Measurements from ENCODE around the gene GJB4.

GJB4 gene

DNA sequence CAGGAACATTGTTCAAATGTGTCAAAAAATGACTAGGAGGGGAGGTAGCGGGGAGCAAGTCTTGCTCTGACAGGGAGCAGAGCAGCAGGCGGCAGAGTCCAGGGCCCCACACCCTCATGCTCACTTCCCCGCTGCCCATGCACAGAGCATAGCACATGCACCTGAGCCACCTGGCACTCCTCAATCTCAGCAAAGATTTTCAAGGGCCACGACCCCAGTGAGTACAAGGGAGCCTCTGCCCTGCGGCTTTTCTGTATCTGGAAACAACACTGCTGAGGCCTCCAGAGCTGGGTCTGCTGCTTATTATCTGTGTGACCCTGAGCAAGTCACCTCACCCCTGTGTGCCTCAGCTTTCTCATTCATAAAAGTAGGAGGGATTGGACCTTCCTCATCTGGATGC, 20.4 kb downstream of the GJB4 start:
- DNase-seq: no peak

DNA sequence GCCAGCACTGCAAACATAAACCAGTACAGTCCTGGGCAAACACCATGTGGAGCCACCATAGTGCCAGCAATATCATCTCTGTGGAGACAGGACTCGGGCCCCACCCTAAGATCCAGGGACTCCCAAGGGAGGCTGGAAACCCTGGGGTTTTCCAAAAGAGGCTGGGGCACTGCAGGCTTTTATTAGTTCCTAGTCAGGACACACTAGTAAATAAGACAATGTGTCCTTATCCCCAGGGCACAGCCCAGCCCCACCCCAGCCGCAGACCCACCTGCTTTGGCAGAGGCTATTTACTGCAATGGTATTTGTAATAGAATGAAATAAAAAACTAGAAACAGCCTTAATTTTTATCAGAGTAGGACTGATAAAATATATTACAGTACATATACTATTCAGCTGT, 21.0 kb downstream of the GJB4 start:
- no peak for DNase-seq

GRCh38 chr1:34781071-34781843, 21.7 kb downstream of the GJB4 start, which contains the start of gene GJB3:
TSS of gene GJB3 (plus strand) at chr1:34781214. CDS start at chr1:34784763, 3,549 bp downstream.
- DNase-seq: no peak

- no peak for DNase-seq
Measured at GRCh38 chr1:34781844-34782391, 22.4 kb downstream of the GJB4 start.

DNA sequence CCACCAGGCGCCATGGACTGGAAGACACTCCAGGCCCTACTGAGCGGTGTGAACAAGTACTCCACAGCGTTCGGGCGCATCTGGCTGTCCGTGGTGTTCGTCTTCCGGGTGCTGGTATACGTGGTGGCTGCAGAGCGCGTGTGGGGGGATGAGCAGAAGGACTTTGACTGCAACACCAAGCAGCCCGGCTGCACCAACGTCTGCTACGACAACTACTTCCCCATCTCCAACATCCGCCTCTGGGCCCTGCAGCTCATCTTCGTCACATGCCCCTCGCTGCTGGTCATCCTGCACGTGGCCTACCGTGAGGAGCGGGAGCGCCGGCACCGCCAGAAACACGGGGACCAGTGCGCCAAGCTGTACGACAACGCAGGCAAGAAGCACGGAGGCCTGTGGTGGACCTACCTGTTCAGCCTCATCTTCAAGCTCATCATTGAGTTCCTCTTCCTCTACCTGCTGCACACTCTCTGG, 25.2 kb downstream of the GJB4 start:
- no peak for DNase-seq

DNA sequence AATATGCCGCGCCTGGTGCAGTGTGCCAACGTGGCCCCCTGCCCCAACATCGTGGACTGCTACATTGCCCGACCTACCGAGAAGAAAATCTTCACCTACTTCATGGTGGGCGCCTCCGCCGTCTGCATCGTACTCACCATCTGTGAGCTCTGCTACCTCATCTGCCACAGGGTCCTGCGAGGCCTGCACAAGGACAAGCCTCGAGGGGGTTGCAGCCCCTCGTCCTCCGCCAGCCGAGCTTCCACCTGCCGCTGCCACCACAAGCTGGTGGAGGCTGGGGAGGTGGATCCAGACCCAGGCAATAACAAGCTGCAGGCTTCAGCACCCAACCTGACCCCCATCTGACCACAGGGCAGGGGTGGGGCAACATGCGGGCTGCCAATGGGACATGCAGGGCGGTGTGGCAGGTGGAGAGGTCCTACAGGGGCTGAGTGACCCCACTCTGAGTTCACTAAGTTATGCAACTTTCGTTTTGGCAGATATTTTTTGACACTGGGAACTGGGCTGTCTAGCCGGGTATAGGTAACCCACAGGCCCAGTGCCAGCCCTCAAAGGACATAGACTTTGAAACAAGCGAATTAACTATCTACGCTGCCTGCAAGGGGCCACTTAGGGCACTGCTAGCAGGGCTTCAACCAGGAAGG, 25.8 kb downstream of the GJB4 start:
- no peak for DNase-seq

- DNase-seq: no peak
Measured at GRCh38 chr1:34785875-34786470, 26.4 kb downstream of the GJB4 start.

DNA sequence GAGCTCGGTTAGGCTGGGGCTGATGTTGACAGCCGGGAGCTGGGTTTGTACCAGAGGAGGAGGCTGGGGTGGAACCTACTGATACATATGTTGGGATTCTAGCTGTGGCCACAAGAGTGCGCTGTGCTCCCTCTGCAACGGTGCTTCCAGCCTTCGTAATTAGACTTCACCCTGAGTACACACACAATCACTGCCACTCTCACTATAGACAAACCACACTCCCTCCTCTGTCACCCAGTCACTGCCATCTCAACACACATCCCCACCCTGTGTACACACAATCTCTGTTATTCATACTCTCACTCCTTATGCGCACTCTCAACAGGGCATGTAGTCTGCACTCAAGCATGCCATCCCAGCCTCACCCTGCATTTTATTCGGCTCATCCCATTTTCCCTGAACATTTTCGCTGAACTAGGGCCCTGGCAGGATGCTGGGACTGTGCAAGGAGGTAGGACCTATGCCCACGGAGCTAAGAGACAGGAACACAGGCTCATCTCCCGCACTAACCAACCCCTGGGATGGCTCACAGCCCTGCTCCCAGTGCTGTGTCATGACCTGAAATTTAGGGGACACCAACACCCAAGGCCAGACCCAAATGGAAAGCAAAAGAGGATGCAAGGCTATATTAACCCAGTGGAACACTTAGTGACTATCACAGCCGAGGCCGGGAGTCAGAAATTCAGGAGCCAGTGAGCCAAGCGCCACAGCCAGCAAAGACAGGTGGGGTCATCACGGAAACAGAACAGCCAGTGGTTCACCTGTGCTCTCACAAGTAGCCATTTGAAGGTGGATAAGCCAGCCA, 27.2 kb downstream of the GJB4 start:
- DNase-seq: peak; percentile 66

GRCh38 chr1:34787461-34788420, 28.2 kb downstream of the GJB4 start:
- no peak for DNase-seq

GRCh38 chr1:34790985-34791384, 31.4 kb downstream of the GJB4 start:
- no peak for DNase-seq

GRCh38 chr1:34792424-34792823, 32.9 kb downstream of the GJB4 start:
- DNase-seq: no peak

DNA sequence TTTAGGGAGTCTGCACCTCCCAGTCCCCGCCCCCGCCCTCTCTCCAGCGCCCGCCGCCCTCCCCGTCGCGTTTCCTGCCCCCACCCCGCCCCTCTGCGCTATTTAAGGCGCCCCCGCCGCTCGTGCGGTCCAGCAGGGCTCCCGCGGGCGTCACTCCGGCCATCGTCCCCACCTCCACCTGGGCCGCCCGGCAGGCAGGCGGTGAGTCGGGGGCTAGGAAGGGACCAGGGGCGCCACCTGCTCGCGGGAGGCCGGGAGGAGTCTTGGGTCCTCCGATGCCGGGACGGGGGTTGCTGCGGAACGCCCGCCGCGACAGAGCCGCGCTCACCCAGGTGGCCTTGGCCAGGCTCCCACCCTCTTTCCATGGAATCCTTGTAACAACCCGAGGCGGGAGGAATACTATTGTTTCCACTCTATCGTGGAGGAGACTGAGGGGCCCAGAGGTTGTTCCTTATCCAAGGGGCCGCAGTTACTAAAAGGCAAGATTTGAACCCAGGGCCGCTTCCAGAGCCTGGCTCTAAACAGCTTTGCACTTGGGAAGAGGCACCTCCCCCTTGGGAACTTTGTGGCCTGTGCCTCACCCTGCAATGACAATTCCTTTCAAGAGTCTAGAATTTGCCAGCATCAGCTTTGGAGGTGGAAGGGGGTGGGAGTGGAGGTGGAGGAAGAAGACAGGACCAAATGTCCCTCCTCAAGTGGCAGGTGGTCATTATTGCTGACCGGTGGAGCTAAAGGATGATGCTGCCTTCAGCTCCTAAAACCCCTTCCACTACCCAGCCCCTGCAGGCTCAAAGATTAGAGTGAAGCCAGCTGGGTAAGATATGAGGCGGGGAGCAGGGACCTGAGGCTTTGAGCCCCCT, 33.6 kb downstream of the GJB4 start, which contains the start of gene GJA4:
GJA4 (plus strand) TSS at position 132 of the 860 bp plus-strand sequence. CDS start 1,215 bp downstream, outside the sequence.
- no peak for DNase-seq

DNA sequence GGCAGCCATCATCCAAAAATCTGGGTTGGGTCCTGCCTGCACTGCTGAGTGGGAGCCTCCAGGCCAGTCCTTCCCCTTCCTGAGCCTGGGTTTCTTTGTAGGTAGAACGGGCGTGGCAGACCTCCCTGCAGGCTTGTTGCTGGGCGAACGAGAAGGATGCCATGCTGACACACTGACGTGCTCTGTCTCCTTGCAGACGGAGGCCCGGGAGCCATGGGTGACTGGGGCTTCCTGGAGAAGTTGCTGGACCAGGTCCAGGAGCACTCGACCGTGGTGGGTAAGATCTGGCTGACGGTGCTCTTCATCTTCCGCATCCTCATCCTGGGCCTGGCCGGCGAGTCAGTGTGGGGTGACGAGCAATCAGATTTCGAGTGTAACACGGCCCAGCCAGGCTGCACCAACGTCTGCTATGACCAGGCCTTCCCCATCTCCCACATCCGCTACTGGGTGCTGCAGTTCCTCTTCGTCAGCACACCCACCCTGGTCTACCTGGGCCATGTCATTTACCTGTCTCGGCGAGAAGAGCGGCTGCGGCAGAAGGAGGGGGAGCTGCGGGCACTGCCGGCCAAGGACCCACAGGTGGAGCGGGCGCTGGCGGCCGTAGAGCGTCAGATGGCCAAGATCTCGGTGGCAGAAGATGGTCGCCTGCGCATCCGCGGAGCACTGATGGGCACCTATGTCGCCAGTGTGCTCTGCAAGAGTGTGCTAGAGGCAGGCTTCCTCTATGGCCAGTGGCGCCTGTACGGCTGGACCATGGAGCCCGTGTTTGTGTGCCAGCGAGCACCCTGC, 34.7 kb downstream of the GJB4 start:
- DNase-seq: no peak

- DNase-seq: no peak
Measured at GRCh38 chr1:34794790-34795180, 35.2 kb downstream of the GJB4 start.

DNA sequence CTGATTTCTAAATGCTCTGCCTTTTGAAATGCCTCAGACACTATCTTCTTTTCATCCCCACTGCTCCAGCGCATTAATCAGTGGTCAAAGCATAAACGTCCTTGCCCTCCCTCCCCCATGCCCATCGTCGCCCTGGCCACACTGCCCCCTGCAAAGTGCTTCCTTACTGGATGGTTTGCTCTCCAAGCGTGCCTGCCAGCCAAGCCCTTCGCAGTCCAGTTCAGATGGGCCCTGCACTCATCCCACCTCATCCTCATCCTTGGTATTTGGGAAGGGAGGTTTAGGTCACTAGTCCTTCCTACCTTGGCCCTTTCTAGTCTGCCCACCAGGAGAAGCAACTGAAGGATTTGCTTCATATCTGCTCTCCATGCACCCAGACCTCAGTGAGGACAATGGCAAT, 36.4 kb downstream of the GJB4 start:
- DNase-seq: no peak

GRCh38 chr1:34796990-34797389, 37.5 kb downstream of the GJB4 start:
- DNase-seq: no peak

DNA sequence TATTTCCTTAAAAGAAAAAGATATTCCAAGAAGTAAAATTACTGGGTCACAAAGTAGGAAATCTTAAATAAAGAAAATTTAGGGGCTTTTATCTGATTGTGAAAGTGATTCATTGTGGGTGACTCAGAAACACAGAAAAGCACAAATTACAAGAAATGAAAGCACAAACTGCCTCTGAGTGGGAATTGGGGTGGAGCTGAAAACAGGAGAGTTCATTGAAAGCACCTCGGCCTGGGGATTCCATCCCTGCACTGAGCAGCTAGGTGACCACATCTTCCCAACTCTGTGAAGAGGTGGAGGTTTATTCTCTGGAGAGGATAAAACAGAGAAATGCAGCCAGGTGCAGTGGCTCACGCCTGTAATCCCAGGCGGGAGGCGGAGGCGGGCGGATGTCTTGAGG, 40.7 kb downstream of the GJB4 start:
- no peak for DNase-seq

- no peak for DNase-seq
Measured at GRCh38 chr1:34803770-34804169, 44.2 kb downstream of the GJB4 start.

DNA sequence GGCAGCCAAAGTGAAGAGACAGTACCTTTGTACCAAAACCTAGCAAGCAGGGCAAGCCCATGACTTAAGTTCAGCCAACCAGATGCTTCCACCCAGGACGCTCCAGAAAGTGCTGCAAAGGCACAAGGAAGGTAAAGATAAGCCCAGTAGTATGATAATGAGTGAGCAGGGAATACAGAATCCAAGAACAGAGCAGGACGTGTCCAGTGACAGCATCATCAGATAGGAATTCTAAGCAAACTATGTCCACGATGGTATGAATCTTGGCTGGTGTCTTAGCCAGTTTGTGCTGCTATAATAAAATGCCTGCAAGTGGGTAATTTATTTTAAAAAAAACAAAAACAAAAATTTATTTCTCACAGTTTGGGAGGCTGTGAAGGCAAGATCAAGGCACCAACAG, 46.9 kb downstream of the GJB4 start:
- DNase-seq: no peak

Data from activated CD8-positive, alpha-beta memory T cell treated with anti-CD3 and anti-CD28 coated beads, Interleukin-2, amount 50 U/mL, for 4 hours (primary cell).